Measurements from ENCODE around the gene TOMM20. TPM values are rescaled to one million over a fixed set of nuclear protein-coding genes. Genes with fewer than 3 reads are reported as not detected.

Gene TOMM20
- total RNA-seq, 1 experiment from 2014 or later: 197 TPM

- H4K20me1 ChIP-seq (ENCODE audit: control insufficient read depth, insufficient read depth, insufficient read length): no peaks in the 10 kb centered on the region
- no peak overlapping the region for H3K56ac ChIP-seq (ENCODE audit: insufficient read length, low read depth, low read length)
- H2AFZ ChIP-seq (ENCODE audit: low read length): no peak overlapping the region
- no peak overlapping the region for H2BK12ac ChIP-seq (ENCODE audit: insufficient read length, low read depth, low read length)
- DNase-seq: no peak
- Mint-ChIP-seq H3K4me1 (peaks cover 23 to 26% of the 10 kb centered on the region in 2 experiments), H3K36me3 (ENCODE audit: insufficient read depth in 1 of 3, low read depth in 3 of 3) (peaks cover 5 to 9% (median 6%) of the 10 kb centered on the region in 3 experiments; a peak in 6 of 7 replicates), H3K27me3 (ENCODE audit: low read depth) (peaks cover 7% of the 10 kb centered on the region), H3K9me3 (peaks cover 0 to 2% of the 10 kb centered on the region in 2 experiments; a peak in 1 of 5 replicates), H3K27ac (no peak overlapping the region), H3K4me3 (no peak overlapping the region)
- no peak overlapping the region for H3K27ac ChIP-seq (ENCODE audit: insufficient read length, low read depth, low read length)
- no peak overlapping the region for H3K9ac ChIP-seq (ENCODE audit: extremely low read depth, insufficient read length, low read length)
- no peak overlapping the region for H2BK120ac ChIP-seq (ENCODE audit: low read depth, low read length, poor library complexity, severe bottlenecking)
- no peaks in the 10 kb centered on the region for H3K9me3 ChIP-seq (ENCODE audit: control insufficient read depth, low read depth, low read length)
- H4K91ac ChIP-seq (ENCODE audit: insufficient read length, low read depth, low read length): no peak overlapping the region
- no peaks in the 10 kb centered on the region for H3K4me1 ChIP-seq (ENCODE audit: insufficient read depth, low read length)
- H3T11ph ChIP-seq (ENCODE audit: low read length): no peak overlapping the region
- no peak overlapping the region for H3K18ac ChIP-seq (ENCODE audit: insufficient read length, low read depth, low read length)
- no peak overlapping the region for H2BK15ac ChIP-seq (ENCODE audit: low read depth, low read length)
- no CpG with 5 or more reads among the region's 4 CpGs for WGBS (ENCODE audit: extremely low coverage, insufficient read length, low lambda C conversion rate)
- H2AK5ac ChIP-seq (ENCODE audit: insufficient read length, low read length): no peak overlapping the region
- H2BK20ac ChIP-seq (ENCODE audit: low read depth, low read length, poor library complexity, severe bottlenecking): no peak overlapping the region
- no peak overlapping the region for H4K8ac ChIP-seq (replicated peaks; ENCODE audit: insufficient read length, low read depth, low read length)
- no peak overlapping the region for H3K14ac ChIP-seq (ENCODE audit: insufficient read depth, low read length)
- no peaks in the 10 kb centered on the region for H3K27me3 ChIP-seq (ENCODE audit: insufficient read depth, low read length)
- H3K4ac ChIP-seq (ENCODE audit: low read depth, low read length): no peak overlapping the region
- H3K23me2 ChIP-seq (ENCODE audit: insufficient read length, low read depth, low read length, poor library complexity, severe bottlenecking): no peaks in the 10 kb centered on the region
- no peak overlapping the region for H2BK5ac ChIP-seq (ENCODE audit: insufficient read length, low read length)
- no peaks in the 10 kb centered on the region for H3K79me2 ChIP-seq (ENCODE audit: insufficient read depth, low read length)
- H3K4me2 ChIP-seq (ENCODE audit: insufficient read depth, insufficient read length, low read length): no peak overlapping the region
- H3K79me1 ChIP-seq (ENCODE audit: insufficient read depth, low read depth, low read length, poor library complexity, severe bottlenecking): no peaks in the 10 kb centered on the region
- no peak for TF ChIP-seq CTCF (conservative IDR thresholded peaks at IDR 0.05)
- H3K23ac ChIP-seq (ENCODE audit: insufficient read length, low read depth, low read length): no peak overlapping the region
- H4K5ac ChIP-seq (ENCODE audit: insufficient read length, low read depth, low read length): no peak overlapping the region
Observed at GRCh38 chr1:235102993-235103411, 25.6 kb downstream of the TOMM20 start.

All from H9 (cell line).